SJSA1 (cell line): Measurements from ENCODE around the gene WNT11. TPM values are rescaled to one million over a fixed set of nuclear protein-coding genes. Genes with fewer than 3 reads are reported as not detected.
A peak's percentile ranks its signal among the peaks of the same experiment; 100 is the strongest.

ENCODE experiments used
- DNase-seq, 2 experiments: peaks; one replicate each; pipeline ENCODE4 v3.0.0-alpha.2; 2015 to 2020; ENCODE audit warnings: low spot score in 2 of 2, low read depth in 1 of 2
- H3K27ac ChIP-seq: fragments of 250-450 bp; sonication (Bioruptor Pico); 2 replicates; pipeline ENCODE4 v1.5.1; 2020; ENCODE audit warnings: mild to moderate bottlenecking, moderate library complexity
- H3K27me3 ChIP-seq: fragments of 250-450 bp; sonication (Bioruptor Pico); replicated peaks from 2 replicates; pipeline ENCODE4 v1.5.1; 2020; ENCODE audit warnings: mild to moderate bottlenecking, moderate library complexity
- H3K36me3 ChIP-seq: fragments of 250-450 bp; sonication (Bioruptor Pico); 2 replicates; pipeline ENCODE4 v1.5.1; 2020; ENCODE audit warnings: mild to moderate bottlenecking
- H3K4me1 ChIP-seq: fragments of 250-450 bp; sonication (Bioruptor Pico); replicated peaks from 2 replicates; pipeline ENCODE4 v1.6.1; 2021; ENCODE audit warnings: mild to moderate bottlenecking
- H3K4me3 ChIP-seq: fragments of 250-450 bp; sonication (Bioruptor Pico); 2 replicates; pipeline ENCODE4 v1.5.1; 2020; ENCODE audit warnings: mild to moderate bottlenecking
- H3K9me3 ChIP-seq: fragments of 250-450 bp; sonication (Bioruptor Pico); replicated peaks from 2 replicates; pipeline ENCODE4 v1.5.1; 2020; ENCODE audit warnings: mild to moderate bottlenecking
- total RNA-seq: library from RNA; depleted of rRNA; stranded (reverse); fragments of >200 nt; shearing (Covaris generic); gene quantifications from 2 replicates; pipeline ENCODE4 v1.2.3, GENCODE V29; 2014

Gene WNT11
- total RNA-seq, 1 experiment from 2014 or later, result not detected

GRCh38 chr11:76160856-76161255 is 45.4 kb downstream of the WNT11 start:
- H3K9me3 ChIP-seq, result no peaks in the 10 kb centered on the region
- H3K27ac ChIP-seq, result no peak overlapping the region
- no peaks in the 10 kb centered on the region for H3K36me3 ChIP-seq
- H3K4me1 ChIP-seq, result no peaks in the 10 kb centered on the region
- no peaks in the 10 kb centered on the region for H3K27me3 ChIP-seq
- no peak for DNase-seq
- H3K4me3 ChIP-seq, result no peak overlapping the region

DNA sequence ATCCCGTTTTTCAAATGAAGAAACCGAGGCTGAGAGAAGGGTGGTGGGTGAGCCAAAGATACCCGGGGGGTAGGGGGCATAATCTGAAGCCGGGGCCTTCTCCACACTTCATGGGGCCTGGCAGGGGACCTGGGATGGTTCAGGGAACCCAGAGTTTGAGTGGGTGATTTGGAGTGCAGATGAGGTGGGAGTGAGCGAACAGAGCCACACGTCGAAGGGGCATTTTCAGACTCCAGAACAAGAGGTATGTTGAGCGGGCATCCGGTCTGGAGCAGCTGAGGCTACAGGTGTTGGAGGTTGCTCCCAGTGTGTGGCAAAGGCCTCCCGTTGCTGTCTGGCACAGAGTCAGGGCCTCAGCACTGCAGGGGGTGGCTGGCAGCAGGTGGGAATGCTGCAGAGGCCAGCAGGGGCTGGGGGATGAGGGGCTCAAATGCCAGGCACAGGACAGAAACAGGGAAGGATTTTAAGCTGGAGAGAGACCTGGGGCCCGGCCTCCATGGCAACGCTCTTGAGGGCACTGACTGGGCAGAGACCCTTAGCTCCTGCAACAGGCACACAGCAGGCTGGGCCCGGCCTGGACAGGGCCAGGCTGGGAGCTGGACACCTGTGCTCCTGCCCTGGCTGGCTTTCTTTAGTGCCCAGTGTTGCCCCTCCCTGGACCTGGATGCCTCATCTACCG is 46.2 kb downstream of the WNT11 start:
- Histone ChIP-seq H3K4me3 (no peak overlapping the region), H3K27ac (no peak overlapping the region), H3K9me3 (no peaks in the 10 kb centered on the region), H3K4me1 (no peaks in the 10 kb centered on the region), H3K27me3 (no peaks in the 10 kb centered on the region), H3K36me3 (no peaks in the 10 kb centered on the region)
- no peak for DNase-seq

DNA sequence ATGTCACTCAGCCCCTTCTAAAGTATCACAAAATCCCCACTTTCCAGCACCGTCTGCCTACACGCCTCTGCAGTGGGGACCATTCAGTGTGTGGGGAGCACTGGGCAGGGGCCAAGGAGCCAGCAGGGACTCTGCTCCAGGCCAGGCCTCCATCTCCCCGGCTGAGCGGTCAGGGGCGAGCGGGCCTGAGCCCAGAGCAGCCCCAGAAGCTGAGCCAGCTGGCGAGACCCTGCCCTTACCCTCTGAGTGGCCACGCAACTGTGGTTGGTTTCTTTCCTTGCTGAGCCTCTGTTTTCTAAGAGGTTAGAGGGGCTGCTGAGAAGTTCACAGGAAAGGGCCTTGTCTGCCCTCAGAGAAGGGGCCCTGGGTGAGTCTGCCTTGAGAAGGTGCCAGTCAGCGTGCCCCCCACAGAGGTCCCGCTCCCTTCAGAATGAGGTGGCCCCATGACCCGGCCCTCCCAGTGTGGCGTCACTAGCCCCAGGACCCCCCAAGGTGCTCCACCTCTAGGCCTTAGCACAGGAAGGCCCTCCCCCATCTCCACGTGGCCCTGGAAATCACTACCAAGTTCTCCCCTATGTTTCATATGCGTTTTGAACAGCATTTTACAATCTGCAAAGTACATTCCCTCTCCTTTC is 46.9 kb downstream of the WNT11 start:
- Histone ChIP-seq H3K9me3 (no peaks in the 10 kb centered on the region), H3K4me1 (no peaks in the 10 kb centered on the region), H3K4me3 (no peak overlapping the region), H3K36me3 (no peaks in the 10 kb centered on the region), H3K27me3 (no peaks in the 10 kb centered on the region), H3K27ac (no peak overlapping the region)
- no peak for DNase-seq

DNA sequence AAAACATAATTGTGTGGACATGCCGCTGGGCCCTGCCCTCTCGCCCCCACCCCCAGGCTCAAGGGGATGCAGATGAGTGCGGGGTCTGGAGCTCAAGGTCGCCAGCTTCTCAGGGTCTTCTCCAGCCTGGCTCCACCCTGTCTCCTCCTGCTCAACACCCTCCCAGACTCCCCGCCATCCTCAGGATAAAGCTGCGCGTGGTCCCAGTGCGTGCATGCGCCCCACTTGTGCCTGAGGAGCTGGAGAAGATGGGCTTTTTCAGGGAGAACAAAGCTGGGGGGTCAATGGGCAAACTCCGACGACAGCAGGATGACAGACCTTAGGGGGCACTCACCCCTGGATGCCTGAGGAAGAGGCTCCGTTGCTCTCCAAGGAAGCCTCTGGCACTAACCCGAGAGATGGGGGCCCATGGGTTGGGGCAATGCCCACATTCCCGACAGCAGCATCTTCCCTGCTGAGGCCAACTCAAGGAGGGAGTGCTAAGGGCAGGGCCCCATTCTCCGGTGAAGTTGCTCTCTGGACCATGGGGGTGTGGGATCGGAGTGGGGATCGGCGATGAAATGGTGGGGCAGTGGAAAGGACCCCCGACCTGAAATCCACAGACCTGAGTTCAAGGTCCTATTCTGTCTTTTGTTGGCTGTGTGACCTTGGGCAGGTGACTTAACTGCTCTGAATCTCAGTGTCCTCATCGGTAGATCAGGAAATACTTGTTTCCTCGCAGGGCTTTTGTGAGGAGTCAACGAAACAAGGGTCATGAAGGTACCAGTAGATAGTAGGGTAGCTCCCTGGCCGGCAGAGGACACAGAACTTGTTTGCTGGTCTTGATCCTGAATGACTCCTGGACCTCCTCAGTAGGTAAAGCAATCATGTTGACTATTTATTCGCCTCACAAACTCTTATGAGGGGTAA is 47.7 kb downstream of the WNT11 start:
- no peaks in the 10 kb centered on the region for H3K9me3 ChIP-seq
- H3K27ac ChIP-seq, result no peak overlapping the region
- no peaks in the 10 kb centered on the region for H3K36me3 ChIP-seq
- H3K4me1 ChIP-seq, result no peaks in the 10 kb centered on the region
- no peak for DNase-seq
- no peak overlapping the region for H3K4me3 ChIP-seq
- H3K27me3 ChIP-seq, result no peaks in the 10 kb centered on the region

GRCh38 chr11:76157891-76158290 is 48.4 kb downstream of the WNT11 start:
- no peak overlapping the region for H3K27ac ChIP-seq
- no peaks in the 10 kb centered on the region for H3K36me3 ChIP-seq
- no peak for DNase-seq
- H3K4me3 ChIP-seq, result no peak overlapping the region
- no peaks in the 10 kb centered on the region for H3K4me1 ChIP-seq
- no peaks in the 10 kb centered on the region for H3K9me3 ChIP-seq
- H3K27me3 ChIP-seq, result no peaks in the 10 kb centered on the region

GRCh38 chr11:76156971-76157427 is 49.3 kb downstream of the WNT11 start:
- Histone ChIP-seq H3K36me3 (no peaks in the 10 kb centered on the region), H3K9me3 (no peaks in the 10 kb centered on the region), H3K27ac (no peak overlapping the region), H3K4me1 (no peaks in the 10 kb centered on the region; the same call in 1 of the 2 replicates), H3K4me3 (no peak overlapping the region), H3K27me3 (no peaks in the 10 kb centered on the region)
- no peak for DNase-seq

DNA sequence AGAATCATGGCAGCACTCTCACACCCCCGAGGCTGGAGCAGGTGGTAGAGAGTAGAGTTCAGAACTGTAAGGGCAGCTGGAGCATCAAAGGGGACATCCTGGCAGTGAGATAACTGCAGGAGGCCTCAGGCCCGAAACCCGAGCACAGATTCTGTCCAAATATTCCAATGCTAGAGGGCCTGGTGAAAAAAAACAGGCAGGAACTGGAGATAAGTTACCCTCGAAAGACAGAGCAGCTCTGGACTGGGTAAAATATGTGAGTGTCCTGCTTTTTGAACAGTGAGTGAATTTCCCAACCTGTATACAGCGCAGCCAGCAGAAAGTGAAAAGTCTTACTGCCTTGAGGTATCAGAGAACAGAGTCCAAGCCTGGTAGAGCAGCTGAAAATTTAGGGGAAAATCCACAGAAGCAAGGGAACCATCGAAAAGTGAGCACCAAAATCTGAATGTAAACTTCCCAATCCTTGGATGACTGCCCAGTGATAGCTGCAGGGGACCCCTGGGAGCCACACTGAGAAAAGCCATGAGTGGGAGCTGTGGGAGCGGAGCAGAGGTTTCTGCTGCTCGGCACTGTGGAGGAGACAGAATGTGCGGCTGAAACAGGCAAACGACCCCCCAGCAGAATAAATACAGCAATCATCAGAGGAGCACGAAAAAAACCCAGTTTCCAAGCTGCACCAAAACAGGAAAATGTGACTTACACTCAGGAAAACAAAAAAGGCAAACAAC is 50.6 kb downstream of the WNT11 start:
- no peaks in the 10 kb centered on the region for H3K27me3 ChIP-seq
- H3K4me3 ChIP-seq, result no peak overlapping the region
- H3K9me3 ChIP-seq, result no peaks in the 10 kb centered on the region
- no peak overlapping the region for H3K27ac ChIP-seq
- H3K36me3 ChIP-seq, result no peaks in the 10 kb centered on the region
- H3K4me1 ChIP-seq, result no peaks in the 10 kb centered on the region; the same call in 1 of the 2 replicates
- DNase-seq, result no peak

DNA sequence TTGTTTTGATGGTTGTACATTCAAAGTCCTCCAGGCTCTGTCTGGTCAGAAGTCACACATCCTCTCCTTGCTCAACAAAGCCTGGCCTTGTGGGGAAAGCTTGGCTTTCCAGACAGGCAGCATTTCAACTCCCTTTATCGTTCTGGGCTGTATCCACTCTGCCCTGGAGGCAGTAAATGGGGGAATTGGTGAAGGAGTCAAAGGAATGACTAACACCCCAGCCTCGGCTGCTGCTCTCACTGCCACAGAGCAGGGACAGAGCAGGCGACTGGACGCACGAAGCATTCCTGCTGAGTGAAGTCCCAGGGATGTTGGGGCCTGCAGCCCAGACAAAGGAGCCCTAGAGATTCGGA is 52.8 kb downstream of the WNT11 start:
- Histone ChIP-seq H3K36me3 (no peaks in the 10 kb centered on the region), H3K27ac (no peak overlapping the region), H3K4me1 (no peaks in the 10 kb centered on the region; the same call in 1 of the 2 replicates), H3K9me3 (no peaks in the 10 kb centered on the region), H3K27me3 (no peaks in the 10 kb centered on the region), H3K4me3 (no peak overlapping the region)
- no peak for DNase-seq

GRCh38 chr11:76152741-76153570 is 53.3 kb downstream of the WNT11 start:
- DNase-seq, result no peak
- Histone ChIP-seq H3K27ac (no peak overlapping the region), H3K36me3 (no peaks in the 10 kb centered on the region), H3K27me3 (no peaks in the 10 kb centered on the region), H3K4me1 (no peaks in the 10 kb centered on the region; the same call in 1 of the 2 replicates), H3K4me3 (no peak overlapping the region), H3K9me3 (no peaks in the 10 kb centered on the region)

GRCh38 chr11:76152086-76152681 is 54.1 kb downstream of the WNT11 start:
- Histone ChIP-seq H3K27ac (no peak overlapping the region), H3K9me3 (no peaks in the 10 kb centered on the region), H3K4me3 (no peak overlapping the region), H3K4me1 (no peaks in the 10 kb centered on the region; the same call in 1 of the 2 replicates), H3K27me3 (no peaks in the 10 kb centered on the region), H3K36me3 (no peaks in the 10 kb centered on the region)
- DNase-seq, result peak; percentile 20 to 62

DNA sequence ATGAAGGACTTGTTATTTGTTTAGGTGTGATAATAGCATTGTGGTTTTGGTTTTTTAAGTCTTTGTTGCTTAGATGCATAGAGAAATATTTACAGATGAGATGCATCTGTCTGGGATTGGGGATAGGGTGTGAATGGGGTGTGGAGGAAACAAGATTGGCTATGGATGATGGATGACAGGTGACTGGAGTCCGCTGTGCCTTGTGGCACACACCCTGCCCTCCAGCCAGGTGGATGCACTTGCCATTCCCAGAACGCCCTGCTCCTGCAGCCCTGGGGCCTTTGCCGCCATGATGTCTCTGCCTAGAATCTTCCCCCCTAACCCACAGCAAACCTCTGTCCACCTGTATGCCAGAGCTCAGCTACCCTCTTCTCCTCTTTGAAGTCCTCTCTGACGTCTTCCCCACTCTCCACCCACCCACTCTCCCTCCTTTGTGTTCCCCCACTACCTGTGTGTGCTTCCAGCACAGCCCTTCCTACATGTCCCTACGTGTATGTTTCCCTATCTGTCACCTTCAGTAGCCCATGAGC is 54.7 kb downstream of the WNT11 start:
- no peak overlapping the region for H3K27ac ChIP-seq
- no peaks in the 10 kb centered on the region for H3K9me3 ChIP-seq
- H3K4me1 ChIP-seq, result no peaks in the 10 kb centered on the region; the same call in 1 of the 2 replicates
- no peaks in the 10 kb centered on the region for H3K27me3 ChIP-seq
- no peaks in the 10 kb centered on the region for H3K36me3 ChIP-seq
- DNase-seq, result no peak
- H3K4me3 ChIP-seq, result no peak overlapping the region

GRCh38 chr11:76150141-76150540 is 56.2 kb downstream of the WNT11 start:
- no peak overlapping the region for H3K4me3 ChIP-seq
- H3K27me3 ChIP-seq, result no peaks in the 10 kb centered on the region
- H3K9me3 ChIP-seq, result no peaks in the 10 kb centered on the region
- no peaks in the 10 kb centered on the region for H3K36me3 ChIP-seq
- H3K4me1 ChIP-seq, result no peaks in the 10 kb centered on the region; the same call in 1 of the 2 replicates
- H3K27ac ChIP-seq, result no peak overlapping the region
- DNase-seq, result no peak
